NOMO-1 treated with dmso at 0.1 percent for 144 hours (cell line): Measurements from ENCODE around the gene BST1.
"Not testable (repeated sequence)": the region's sequence is repeated elsewhere in the genome, so short reads cannot be mapped to it uniquely, and the experiment has no call there.

Experiments used
- DNase-seq: peaks from one replicate; lab custom pipeline; 2025; ENCODE audit not compliant: unreplicated experiment; lab: John Stamatoyannopoulos, UW

The BST1 gene

DNA sequence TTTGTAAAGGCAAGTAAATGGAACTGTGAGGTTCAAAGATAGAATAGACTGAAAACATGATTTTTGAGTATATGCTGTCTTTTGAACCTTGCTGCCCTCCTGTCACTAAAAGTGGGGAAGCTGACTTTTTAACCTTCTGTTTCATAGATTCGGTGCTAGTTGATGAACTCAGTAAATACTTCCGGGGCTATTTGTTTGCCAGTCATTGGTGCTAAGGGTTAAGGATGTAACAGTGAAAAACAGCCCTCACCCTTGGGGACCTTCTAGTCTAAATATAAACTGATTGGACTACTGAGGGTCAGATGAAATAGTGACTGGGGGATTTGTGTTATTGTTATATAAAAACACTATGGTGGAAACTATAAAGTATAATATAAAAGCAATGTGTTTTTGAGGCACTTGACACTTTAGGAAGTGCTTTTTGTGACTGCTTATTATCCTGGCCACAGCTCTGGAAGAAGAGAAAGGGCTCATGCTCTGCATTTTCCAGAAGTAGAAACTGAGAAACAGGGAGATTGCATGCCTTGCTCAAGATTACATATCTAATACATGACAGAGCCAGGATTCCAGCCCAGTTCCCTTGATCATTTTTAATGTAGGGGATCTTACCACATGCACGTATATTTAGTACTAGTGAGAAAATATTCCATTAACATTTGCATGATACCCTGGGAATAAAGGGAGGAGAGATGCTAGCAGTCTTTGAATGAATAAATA lies 3.9 kb downstream of the BST1 start:
- DNase-seq, result no peak

DNA sequence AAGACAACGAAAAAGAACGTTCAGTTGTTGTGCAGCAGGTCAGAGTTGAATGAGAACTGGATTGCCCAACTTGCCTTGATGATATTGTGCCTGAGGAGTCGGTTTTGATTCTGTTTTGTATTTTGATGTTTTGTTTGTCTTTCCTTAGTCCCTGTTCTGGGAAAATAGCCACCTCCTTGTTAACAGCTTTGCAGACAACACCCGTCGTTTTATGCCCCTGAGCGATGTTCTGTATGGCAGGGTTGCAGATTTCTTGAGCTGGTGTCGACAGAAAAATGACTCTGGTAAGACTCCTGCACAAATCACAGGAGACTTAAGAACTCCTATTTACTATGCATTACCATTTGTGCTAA lies 4.5 kb downstream of the BST1 start:
- DNase-seq, result no peak

DNA sequence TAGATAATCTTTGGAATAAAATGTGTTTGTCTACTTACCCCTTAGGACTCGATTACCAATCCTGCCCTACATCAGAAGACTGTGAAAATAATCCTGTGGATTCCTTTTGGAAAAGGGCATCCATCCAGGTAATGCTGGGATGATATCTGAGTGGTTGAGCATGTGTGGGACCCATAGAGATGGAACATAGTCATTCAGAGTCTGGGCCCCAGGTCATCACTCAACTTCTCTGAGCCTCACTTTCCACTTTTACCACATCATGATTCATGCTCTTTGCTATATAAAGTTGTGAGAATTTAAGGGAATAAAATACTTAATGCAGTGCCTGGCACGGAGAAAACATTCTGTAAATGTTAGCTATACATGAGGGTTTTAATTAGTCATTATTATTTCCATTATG lies 8.9 kb downstream of the BST1 start:
- no peak for DNase-seq

DNA sequence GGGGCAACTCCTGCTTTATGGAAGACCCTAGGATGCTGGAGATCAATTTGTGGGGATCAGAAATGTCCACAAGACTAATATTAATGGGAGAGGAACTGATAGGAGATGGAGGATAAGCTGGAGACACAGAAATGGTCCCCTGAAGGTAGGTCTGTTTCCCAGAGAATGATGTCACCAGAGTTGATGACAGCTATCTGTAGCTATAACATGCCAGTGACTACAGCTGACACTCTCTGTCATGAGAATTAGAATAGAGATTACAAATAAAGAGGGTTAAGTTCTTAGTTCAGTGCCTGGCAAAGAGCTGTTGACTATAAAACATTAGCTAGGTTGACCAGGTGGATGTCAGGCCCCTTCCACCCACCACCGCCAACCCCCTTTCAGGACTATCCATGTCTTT lies 9.3 kb downstream of the BST1 start:
- no peak for DNase-seq

DNA sequence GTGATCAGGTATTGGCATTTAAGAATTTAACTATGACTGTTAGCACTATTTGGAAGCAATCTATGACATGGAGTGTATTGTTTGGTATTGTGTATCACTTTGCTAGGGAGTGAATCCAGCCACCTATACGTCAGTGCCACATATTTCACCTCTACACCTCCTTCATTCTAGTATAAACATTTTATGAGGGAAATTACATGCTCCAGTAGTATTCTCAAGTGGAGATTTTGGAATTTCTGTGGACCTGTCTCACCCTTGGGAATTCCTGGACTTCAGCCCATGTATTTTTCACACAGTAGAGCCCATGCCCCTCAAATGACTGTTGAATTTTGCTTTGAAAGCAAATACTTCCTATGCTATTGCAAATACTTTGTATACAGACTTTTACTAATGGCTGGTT lies 11.3 kb downstream of the BST1 start:
- no peak for DNase-seq

DNA sequence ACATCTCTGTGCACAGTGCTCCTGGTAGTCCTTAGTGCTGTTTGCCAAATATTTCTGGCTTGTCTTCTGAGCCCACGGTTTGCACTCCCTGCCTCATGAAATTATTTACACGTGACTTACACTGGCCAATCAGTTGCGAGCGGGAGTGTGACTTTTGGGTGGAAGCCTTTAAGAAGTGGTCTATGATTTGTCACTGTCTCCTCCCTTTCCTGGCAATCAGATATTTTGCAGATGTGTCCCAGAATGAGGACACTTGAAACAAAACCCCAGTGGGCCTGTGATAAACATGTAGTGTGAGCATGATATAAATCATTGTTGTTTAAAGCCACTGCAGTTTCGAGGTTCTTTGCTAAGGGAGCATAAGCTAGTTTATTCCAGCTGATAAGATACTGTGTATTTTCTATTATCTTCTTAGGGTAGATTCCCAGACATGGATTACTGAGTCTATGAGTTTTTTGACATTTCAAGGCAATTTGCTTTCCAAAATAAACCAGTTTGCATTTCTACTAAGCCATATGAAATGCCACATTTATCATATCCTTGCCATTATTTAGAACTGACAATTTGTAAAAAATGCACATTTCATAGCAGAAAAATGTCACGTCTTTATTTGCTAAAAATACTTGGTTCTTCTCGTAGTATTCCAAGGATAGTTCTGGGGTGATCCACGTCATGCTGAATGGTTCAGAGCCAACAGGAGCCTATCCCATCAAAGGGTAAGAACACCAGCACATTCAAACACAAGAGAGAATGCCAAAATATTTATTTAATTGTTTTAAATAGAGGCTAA lies 12.0 kb downstream of the BST1 start:
- no peak for DNase-seq

DNA sequence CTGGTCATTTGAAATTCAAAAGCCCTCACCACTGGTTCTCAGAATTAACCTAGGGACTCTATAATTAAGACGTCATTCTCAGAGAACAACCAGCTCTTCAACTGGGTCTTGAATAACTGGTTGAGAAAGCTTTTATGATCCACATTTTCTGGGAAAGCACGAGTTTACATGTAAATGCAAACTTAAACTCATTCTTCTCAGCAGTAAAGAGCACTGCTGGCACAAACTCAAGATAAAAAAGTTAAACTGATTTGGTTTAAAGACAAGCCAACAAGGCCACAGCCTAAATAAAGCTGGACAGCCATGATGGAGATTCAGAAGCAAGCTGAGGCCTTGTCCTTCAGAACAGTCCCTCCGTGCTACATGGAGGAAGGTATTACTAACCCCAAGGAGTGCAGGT lies 13.2 kb downstream of the BST1 start:
- DNase-seq, result no peak

DNA sequence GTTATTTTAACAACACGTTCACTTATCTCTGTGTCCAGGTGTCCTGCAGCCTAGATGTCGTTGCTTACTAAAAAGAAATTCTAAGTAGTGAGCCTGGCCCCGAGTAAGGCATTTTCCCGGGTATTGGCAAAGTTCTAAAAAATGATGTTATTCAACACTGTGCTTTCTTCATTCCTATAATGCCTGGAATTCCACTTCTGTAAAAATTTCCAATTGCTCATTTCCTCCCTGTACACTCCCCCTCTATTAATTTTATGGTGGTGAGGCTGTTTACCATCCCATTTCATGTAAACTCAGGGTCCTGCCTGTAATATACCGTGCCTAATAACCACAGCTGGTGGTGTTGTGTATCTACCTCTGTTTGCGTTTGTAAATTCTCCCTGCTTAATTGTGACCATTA lies 14.2 kb downstream of the BST1 start:
- no peak for DNase-seq

DNA sequence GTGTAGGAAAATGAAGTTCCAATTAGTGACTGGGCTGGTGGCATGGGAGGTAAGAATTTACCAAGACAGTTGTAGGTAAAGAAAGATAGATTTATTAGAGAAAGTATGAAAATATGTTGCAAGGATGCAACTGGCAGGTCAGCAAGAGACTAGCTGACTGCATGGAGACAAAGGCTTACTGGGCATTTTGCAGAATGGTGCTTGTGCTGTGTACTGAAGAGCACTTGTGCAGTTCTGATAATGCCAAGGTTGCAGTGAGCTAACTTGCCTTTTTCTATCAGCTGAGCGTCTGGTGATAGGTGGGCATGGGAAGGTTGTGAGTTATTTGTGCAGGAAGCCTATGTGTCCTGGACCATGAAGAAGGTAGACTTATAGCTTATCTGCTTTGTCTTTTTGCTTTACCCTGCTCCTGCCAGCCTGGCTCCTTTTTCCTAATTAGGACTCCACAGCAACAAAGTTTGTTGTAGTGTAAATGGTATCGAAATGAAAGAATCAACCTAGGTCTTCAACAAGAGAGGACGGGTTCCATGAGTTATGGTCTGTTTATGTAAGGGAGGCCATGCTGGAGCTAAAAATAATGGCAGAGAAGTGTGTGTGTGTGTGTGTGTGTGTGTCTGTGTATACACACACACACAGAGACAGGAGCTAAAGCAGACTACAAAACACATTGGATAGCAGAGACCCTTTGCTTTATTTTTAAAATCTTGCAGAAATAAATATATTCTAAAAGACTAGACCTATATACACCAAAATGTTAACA lies 15.0 kb downstream of the BST1 start:
- no peak for DNase-seq

DNA sequence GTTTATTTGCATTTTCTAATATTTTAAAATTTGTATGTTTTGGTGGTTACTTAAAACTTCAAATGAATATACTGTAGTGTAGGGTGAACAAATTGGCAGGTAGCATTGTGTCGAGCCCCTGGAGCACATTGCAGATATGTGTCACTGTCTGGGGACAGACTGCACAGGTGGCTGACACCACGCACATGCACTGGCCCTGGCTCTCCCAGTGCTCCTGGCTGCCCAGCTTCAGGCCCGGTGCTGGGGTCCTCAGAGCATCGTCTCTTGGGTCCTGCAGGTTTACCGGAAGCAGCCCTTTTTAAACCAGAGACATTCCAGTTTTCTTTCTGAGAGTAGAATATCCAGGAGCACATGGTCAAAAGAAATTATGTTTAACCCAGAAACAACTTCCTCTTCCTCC lies 15.6 kb downstream of the BST1 start:
- DNase-seq, result no peak

DNA sequence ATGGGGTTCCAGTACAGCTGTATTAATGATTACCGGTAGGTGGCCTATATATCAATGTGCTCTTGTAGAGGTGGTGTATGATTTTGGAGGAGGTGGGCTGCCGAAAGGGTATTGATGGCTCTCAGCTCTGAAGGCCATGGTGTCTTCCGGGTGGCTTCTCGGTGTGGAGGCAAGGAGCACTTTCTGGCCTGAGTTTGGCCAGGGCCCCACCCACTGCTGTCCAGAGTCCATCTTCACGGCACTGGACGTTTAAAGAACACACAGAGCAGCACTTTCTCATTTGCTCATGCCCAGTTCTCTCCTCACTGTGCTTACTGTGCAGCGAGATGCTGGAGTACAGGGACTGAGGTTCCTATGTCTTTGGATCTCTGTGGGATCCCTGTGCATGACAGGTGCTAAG lies 16.1 kb downstream of the BST1 start:
- no peak for DNase-seq

DNA sequence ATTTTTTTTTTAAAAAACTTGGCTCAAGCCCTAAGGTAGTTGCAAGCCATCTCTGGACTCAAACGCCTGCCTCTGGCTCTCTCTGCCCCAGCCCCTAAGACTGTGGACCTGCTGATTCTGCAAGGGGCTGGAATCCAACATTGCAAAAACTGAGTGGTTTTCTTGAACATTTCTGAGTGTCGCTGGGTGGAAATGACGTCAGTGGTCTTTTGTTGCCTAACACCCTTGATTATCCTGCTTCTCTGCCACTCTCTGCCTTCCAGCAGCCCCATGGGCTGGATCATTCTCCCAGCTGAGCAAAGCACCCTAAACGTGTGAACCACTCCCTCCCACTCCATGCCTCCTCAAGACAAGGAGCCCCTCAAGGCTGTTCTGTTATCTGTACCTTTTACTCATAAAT lies 16.6 kb downstream of the BST1 start:
- peak; percentile 36 for DNase-seq

DNA sequence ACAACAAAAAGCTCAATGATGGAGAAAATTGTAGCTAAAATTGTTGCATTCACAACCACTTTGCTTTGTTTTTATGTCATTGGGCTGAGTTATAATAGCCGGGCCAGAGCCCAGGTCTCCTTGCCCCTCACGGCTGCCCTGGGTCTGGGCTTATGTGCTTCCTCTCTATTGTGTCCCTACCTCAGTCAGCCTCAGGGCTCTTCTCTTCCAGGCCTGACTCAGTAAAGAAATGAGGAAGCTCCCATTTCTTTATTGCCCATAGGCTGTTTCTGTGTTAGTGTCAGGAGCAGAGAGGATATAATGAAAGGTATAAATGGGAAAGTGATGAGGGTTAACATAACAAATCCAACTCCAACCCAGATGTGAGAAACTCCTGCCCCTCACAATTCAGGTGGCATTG lies 18.0 kb downstream of the BST1 start:
- DNase-seq, result no peak

DNA sequence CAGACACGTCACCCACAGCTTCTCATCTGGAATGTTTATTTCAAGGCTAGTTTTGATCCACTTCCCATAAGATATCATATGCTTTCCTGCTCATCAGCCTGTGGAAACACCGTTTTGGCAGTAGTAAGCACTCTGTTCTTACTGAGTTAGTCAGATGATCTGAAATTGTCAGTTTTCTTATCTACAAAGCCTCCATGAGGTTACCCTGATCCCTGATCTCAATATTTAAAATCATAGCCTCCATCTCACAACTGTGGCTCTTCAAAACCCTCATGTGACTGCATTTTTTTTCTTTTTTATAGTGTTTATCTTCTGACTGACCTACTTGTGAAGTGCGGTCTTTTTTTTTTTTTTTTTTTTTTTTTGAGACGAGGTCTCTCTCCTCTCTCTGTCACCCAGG lies 22.7 kb downstream of the BST1 start:
- DNase-seq, result no peak

DNA sequence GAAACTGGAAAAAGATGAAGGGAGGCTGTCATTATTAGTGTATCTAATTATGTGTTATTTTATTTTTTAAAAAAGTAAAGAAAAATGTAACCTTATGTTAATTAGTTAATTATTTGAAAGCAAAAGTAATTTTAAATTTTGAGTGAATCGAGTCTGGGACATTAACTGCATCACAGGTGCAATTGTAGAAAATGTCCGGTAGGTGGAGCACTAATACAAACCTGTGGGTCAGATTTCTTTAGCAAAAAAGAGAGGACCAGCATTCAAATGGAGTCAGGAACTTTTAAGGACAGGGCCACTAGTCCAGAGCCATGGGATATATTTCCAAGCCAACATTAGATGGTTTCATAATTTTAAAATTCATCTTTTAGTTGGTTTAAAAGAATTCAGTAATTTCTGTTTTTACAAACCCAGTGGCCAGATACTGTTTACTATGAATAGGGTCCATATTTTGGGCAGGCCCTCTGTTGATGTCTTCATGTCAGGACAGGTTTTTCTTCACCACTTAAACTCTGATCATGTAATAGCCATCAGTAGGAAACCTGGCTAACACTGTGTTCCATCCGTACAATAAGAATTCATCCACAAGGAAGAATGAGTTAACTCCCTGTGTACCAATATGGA lies 27.2 kb downstream of the BST1 start:
- DNase-seq, result no peak

DNA sequence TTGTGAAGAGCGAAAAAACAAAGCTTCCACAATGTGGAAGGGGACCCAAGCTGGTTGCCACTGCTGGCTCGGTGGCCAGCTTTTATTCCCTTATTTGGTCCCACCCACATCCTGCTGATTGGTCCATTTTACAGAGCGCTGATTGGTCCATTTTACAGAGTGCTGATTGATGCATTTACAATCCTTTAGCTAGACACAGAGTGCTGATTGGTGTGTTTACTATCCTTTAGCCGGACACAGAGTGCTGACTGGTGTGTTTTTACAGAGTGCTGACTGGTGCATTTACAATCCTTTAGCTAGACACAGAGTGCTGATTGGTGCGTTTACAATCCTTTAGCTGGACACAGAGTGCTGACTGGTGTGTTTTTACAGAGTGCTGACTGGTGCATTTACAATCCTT lies 30.2 kb downstream of the BST1 start:
- not testable (repeated sequence) for DNase-seq

DNA sequence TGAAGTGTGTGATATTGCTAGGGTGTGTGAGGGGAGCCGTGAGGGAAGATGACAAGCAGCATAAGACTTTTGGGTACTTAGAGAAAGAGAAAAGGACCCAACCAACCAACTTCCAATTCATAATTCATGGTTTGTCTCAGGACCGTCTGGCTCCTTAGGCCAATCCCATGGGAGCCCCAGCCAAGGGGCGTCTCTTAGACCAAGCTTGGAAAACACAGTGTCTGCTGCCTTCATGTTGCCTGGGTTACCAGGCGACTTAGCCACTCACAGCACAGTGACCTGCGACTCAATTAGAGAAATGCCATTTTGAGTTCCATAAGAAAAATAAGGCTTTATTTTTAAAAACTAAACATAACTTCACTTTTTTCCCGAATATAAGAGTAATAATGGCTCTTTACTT lies 32.7 kb downstream of the BST1 start:
- DNase-seq, result no peak

DNA sequence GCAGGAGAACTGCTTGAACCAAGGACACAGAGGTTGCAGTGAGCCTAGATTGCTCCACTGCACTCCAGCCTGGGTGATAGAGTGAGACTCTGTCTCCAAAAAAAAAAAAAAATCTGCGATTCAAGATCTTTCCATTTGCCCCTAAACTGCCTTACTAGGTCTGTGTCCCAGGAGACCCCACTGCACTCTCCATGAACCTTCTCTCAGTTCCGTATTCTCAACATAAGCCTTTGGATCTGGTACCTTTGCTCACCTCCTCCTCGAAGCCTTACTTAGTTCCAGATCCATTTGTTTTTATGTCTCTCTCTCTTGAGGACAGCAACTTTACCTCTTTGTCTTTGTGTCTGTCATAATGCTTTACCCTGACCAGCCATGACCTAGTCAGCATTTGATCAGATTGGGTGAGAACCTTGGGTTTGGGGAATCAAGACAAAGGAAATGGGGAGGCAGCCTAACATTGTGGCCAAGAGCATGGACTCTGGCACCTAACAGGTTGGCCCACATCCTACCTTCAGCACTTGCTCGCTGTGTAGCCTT lies 33.7 kb downstream of the BST1 start:
- no peak for DNase-seq

DNA sequence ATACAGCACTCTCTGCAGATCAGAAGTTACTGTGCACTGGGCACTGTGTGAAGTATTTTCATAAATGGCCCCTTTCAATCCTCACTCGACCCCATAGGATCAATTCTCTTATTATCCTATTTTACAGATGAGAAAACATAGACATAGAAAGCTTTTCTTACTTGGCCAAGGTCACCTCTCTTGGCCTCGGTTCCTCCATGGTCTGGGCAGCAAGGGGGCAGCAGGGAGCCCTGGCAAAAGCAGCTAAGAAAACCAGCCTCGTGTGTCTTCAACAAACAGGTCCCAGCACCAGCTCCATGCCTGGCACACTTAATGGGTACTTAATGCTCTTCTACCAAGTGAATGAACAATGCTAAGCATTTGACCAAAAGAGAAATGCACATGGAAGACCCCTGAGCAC lies 34.4 kb downstream of the BST1 start:
- no peak for DNase-seq

DNA sequence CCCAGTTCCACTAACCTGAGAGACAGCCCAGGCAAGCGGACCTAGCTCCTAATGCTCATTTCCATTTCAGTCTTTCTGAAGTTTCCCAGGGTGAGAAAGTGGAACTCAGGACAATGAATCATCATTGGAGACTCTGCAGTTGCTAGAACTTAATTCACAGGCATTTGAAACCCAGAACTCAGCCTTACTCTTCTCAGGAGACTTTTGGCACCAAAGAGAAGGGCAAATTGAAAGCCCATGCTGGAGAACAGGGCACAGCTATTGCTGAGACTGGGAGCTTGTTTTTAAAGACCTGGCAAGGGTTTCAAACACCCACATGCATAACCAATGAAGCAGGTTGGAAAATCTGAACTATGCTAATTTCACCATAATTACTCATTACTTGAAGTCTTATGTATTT lies 36.0 kb downstream of the BST1 start:
- DNase-seq, result no peak

DNA sequence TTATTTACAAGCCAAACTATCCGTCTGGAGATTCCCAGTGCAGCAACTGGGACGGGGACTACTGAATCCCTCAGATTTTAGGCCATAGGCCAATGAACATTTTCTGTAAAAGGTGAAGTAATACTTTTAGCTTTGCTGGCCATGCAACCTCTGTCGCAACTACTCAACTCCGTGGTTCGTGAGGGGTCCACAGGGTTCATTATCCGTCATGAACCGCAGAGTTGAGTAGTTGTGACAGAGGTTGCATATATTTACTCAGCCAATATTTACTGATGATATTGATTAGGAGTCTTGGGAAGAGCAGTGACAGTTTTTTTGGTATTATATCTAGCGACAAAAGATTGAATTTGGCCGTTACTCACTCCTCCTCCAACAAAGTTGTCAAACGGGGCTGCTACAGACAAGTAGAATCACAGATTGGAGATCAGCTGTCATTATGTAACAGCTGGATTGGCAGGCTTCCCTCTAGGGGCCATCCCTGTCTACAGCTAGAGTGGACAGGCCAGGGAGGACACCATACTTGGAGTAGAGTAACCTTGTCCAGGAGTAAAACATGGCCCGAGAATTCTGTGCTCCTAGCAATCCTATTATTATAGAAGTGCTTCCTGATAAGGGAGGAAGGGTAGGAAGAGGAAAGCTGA lies 38.0 kb downstream of the BST1 start:
- DNase-seq, result peak; percentile 17
